ENCODE data around the gene MRPL37.
"Not testable (repeated sequence)": the region's sequence is repeated elsewhere in the genome, so short reads cannot be mapped to it uniquely, and the experiment has no call there.

The MRPL37 gene

DNA sequence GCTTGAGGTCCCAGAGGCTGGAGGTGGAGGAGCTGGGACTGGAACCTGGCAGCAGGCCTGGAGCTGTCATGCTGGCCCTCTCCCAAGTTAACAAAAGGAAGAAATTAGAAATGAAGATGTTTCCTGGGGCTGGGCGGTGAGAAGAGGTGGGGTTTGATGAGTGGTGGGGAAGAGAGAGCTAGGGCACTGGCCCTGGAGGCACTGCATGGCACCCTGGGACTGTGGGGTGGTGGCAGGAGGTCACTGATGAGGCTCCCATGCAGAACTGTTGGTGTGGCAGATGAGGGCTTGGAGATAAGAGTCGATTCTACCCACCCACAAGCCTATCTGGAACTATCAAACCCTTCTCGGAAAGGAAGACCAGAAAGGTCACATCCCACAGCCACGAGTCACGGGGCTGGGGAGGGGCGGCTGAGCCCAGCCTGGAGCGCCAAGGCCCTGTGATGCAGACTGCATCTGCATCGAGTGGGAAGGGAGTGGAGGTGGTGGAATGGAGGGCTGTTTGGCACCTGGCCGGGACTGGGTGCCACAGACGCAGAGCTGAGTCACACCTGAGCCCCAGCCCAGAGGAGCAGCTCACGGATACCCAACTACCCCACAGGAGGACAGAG lies 29.4 kb downstream of the MRPL37 start:
- POLR2A ChIA-PET = interaction anchor here (1.0 kb wide), 1 partner anchor 29 kb away, joined by 3 read pairs; the partner anchor contains the start of genes CYB5RL and MRPL37

GRCh38 chr1:54230507-54231339 lies 30.8 kb downstream of the MRPL37 start:
- ChIA-PET CTCF (no interaction called here), POLR2A (no interaction called here)
- peaks cover 0 to 28% (median 10%) of the 10 kb centered on the region in 4 experiments for H3K4me1 ChIP-seq (ENCODE audit: control extremely low read depth in 1 of 4, control insufficient read depth in 4 of 4, insufficient read depth in 4 of 4, low read length in 3 of 4)
- no peaks in the 10 kb centered on the region for H3K9me3 ChIP-seq (ENCODE audit: control extremely low read depth in 1 of 5, control insufficient read depth in 4 of 5, insufficient read depth in 2 of 5, low read depth in 1 of 5, low read length in 4 of 5)
- DNase-seq = peak in 2 of 3 donors; percentile 69 to 80
- H3K4me3 ChIP-seq (ENCODE audit: control insufficient read depth in 1 of 7, extremely low read depth in 1 of 7, insufficient read depth in 4 of 7, low read depth in 2 of 7, low read length in 6 of 7) = no peak overlapping the region
- H3K36me3 ChIP-seq (ENCODE audit: control insufficient read depth in 4 of 4, insufficient read depth in 4 of 4, low read length in 3 of 4) = peaks cover 4 to 47% (median 19%) of the 10 kb centered on the region in 4 experiments
- 72% methylated on average over 15 of the region's 15 CpGs for WGBS (ENCODE audit: insufficient coverage)
- no peaks in the 10 kb centered on the region for H3K27me3 ChIP-seq (replicated peaks in 2 of 5; ENCODE audit: control insufficient read depth in 4 of 5, insufficient read depth in 5 of 5, low read length in 4 of 5)
- no peak overlapping the region for H3K27ac ChIP-seq (ENCODE audit: insufficient read depth in 1 of 2, low read depth in 1 of 2, low read length in 2 of 2, poor library complexity in 1 of 2, severe bottlenecking in 2 of 2)

More for the DNA sequence above, 29.4 kb downstream of the MRPL37 start:
- Histone ChIP-seq H3K36me3 (ENCODE audit: control insufficient read depth in 4 of 4, insufficient read depth in 4 of 4, low read length in 3 of 4) (peaks cover 2 to 49% (median 21%) of the 10 kb centered on the region in 4 experiments), H3K4me3 (ENCODE audit: control insufficient read depth in 1 of 7, extremely low read depth in 1 of 7, insufficient read depth in 4 of 7, low read depth in 2 of 7, low read length in 6 of 7) (peak overlapping the region in 1 of 7 experiments; percentile 12), H3K27ac (ENCODE audit: insufficient read depth in 1 of 2, low read depth in 1 of 2, low read length in 2 of 2, poor library complexity in 1 of 2, severe bottlenecking in 2 of 2) (no peak overlapping the region), H3K4me1 (ENCODE audit: control extremely low read depth in 1 of 4, control insufficient read depth in 4 of 4, insufficient read depth in 4 of 4, low read length in 3 of 4) (peaks cover 0 to 28% (median 10%) of the 10 kb centered on the region in 4 experiments), H3K27me3 (replicated peaks in 2 of 5; ENCODE audit: control insufficient read depth in 4 of 5, insufficient read depth in 5 of 5, low read length in 4 of 5) (no peaks in the 10 kb centered on the region), H3K9me3 (ENCODE audit: control extremely low read depth in 1 of 5, control insufficient read depth in 4 of 5, insufficient read depth in 2 of 5, low read depth in 1 of 5, low read length in 4 of 5) (no peaks in the 10 kb centered on the region)
- peak in 2 of 3 donors; percentile 54 to 69 for DNase-seq
- CTCF ChIA-PET = interaction anchor here (0.5 to 1.9 kb wide), 4 partner anchors 50 to 260 kb away, joined by 3 to 4 read pairs (median 3); no protein-coding TSS in a partner anchor
- WGBS (ENCODE audit: insufficient coverage) = 14% methylated on average over 6 of the region's 11 CpGs

- peaks cover 0 to 24% (median 10%) of the 10 kb centered on the region in 4 experiments for H3K4me1 ChIP-seq (ENCODE audit: control extremely low read depth in 1 of 4, control insufficient read depth in 4 of 4, insufficient read depth in 4 of 4, low read length in 3 of 4)
- H3K4me3 ChIP-seq (ENCODE audit: control insufficient read depth in 1 of 7, extremely low read depth in 1 of 7, insufficient read depth in 4 of 7, low read depth in 2 of 7, low read length in 6 of 7); DNase-seq; H3K27ac ChIP-seq (ENCODE audit: insufficient read depth in 1 of 2, low read depth in 1 of 2, low read length in 2 of 2, poor library complexity in 1 of 2, severe bottlenecking in 2 of 2); POLR2A ChIA-PET; CTCF ChIA-PET; H3K27me3 ChIP-seq (replicated peaks in 2 of 5; ENCODE audit: control insufficient read depth in 4 of 5, insufficient read depth in 5 of 5, low read length in 4 of 5); H3K9me3 ChIP-seq (ENCODE audit: control extremely low read depth in 1 of 5, control insufficient read depth in 4 of 5, insufficient read depth in 2 of 5, low read depth in 1 of 5, low read length in 4 of 5): not testable (repeated sequence)
- peaks cover 8 to 53% (median 28%) of the 10 kb centered on the region in 4 experiments for H3K36me3 ChIP-seq (ENCODE audit: control insufficient read depth in 4 of 4, insufficient read depth in 4 of 4, low read length in 3 of 4)
- no CpG with 5 or more reads among the region's 33 CpGs for WGBS (ENCODE audit: insufficient coverage)
Observed at GRCh38 chr1:54233196-54233595, 33.2 kb downstream of the MRPL37 start.

- 75% methylated on average over 2 of the region's 2 CpGs for WGBS (ENCODE audit: insufficient coverage)
- POLR2A ChIA-PET = no interaction called here
- CTCF ChIA-PET = interaction anchor here (0.9 kb wide), 1 partner anchor 127 kb away, joined by 4 read pairs; no protein-coding TSS in a partner anchor
Observed at GRCh38 chr1:54234284-54234683, 34.3 kb downstream of the MRPL37 start.

DNA sequence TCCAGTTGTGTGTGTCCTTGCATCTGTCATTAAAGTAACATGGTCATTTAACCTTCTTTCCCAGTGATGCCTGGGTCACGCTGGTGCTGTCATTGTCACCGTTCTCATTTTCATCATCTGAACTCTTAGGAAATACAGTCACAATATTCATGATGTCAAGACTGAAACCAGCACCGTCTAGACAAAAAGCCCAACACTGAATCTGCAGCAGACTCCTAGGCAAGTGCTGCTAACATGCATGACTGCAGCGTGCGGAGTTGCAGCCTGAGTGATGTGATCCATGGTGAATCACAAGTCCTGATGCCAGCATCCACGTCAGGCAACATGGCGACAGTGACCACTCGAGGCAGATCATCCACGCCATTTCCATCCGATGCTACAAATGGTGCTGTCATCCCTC lies 37.6 kb downstream of the MRPL37 start:
- ChIA-PET POLR2A (no interaction called here), CTCF (no interaction called here)

More at GRCh38 chr1:54234284-54234683, 34.3 kb downstream of the MRPL37 start:
- Histone ChIP-seq H3K27ac (ENCODE audit: insufficient read depth in 1 of 2, low read depth in 1 of 2, low read length in 2 of 2, poor library complexity in 1 of 2, severe bottlenecking in 2 of 2) (no peak overlapping the region), H3K9me3 (ENCODE audit: control extremely low read depth in 1 of 5, control insufficient read depth in 4 of 5, insufficient read depth in 2 of 5, low read depth in 1 of 5, low read length in 4 of 5) (no peaks in the 10 kb centered on the region), H3K4me3 (ENCODE audit: control insufficient read depth in 1 of 7, extremely low read depth in 1 of 7, insufficient read depth in 4 of 7, low read depth in 2 of 7, low read length in 6 of 7) (no peak overlapping the region), H3K4me1 (ENCODE audit: control extremely low read depth in 1 of 4, control insufficient read depth in 4 of 4, insufficient read depth in 4 of 4, low read length in 3 of 4) (peaks cover 0 to 14% (median 8%) of the 10 kb centered on the region in 4 experiments), H3K27me3 (replicated peaks in 2 of 5; ENCODE audit: control insufficient read depth in 4 of 5, insufficient read depth in 5 of 5, low read length in 4 of 5) (no peaks in the 10 kb centered on the region), H3K36me3 (ENCODE audit: control insufficient read depth in 4 of 4, insufficient read depth in 4 of 4, low read length in 3 of 4) (peaks cover 8 to 52% (median 30%) of the 10 kb centered on the region in 4 experiments)
- DNase-seq = no peak

DNA sequence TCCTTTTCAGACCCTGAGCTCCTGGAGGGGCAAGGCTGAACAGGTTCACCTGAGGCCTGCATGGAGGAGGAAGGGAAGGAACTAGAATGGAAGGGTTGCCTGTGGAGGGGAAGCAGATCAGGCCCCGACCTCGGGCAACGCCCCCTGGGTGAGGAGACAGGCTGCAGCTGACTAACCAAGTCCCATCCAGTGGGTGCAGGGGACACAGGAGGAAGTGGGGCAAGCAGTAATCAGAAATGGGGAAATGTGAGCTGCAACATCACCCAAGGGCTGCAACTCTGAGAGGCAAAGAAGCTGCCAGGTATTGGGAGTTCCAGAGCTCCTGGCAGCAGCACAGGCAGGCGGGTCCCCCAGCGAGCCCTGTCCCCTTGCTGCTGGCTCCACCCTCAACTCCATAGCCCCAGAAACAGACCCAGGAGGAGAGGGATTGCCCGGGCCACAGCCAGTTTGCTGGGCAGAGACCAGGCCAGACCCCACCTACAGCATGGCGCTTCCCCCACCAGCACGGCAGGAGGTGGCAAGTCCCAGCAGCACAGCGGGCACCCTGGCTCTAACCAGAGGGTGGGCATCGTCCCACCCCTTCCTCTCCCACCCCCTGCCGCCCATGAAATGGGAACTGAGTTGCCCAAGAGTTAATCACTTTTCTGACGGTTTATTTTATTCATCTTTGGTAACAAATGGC lies 38.5 kb downstream of the MRPL37 start:
- CTCF ChIA-PET = no interaction called here
- DNase-seq = peak in 2 of 3 donors; percentile 40 to 47

More for the DNA sequence above, 37.6 kb downstream of the MRPL37 start:
- no peak overlapping the region for H3K27ac ChIP-seq (ENCODE audit: insufficient read depth in 1 of 2, low read depth in 1 of 2, low read length in 2 of 2, poor library complexity in 1 of 2, severe bottlenecking in 2 of 2)
- H3K36me3 ChIP-seq (ENCODE audit: control insufficient read depth in 4 of 4, insufficient read depth in 4 of 4, low read length in 3 of 4) = peaks cover 8 to 70% (median 50%) of the 10 kb centered on the region in 4 experiments
- 98% methylated on average over 10 of the region's 10 CpGs for WGBS (ENCODE audit: insufficient coverage)
- H3K9me3 ChIP-seq (ENCODE audit: control extremely low read depth in 1 of 5, control insufficient read depth in 4 of 5, insufficient read depth in 2 of 5, low read depth in 1 of 5, low read length in 4 of 5) = no peaks in the 10 kb centered on the region
- H3K4me3 ChIP-seq (ENCODE audit: control insufficient read depth in 1 of 7, extremely low read depth in 1 of 7, insufficient read depth in 4 of 7, low read depth in 2 of 7, low read length in 6 of 7) = no peak overlapping the region
- peaks cover 0 to 11% (median 0%) of the 10 kb centered on the region in 4 experiments for H3K4me1 ChIP-seq (ENCODE audit: control extremely low read depth in 1 of 4, control insufficient read depth in 4 of 4, insufficient read depth in 4 of 4, low read length in 3 of 4)
- H3K27me3 ChIP-seq (replicated peaks in 2 of 5; ENCODE audit: control insufficient read depth in 4 of 5, insufficient read depth in 5 of 5, low read length in 4 of 5) = no peaks in the 10 kb centered on the region
- no peak for DNase-seq

More for the DNA sequence above, 38.5 kb downstream of the MRPL37 start:
- Histone ChIP-seq H3K27me3 (replicated peaks in 2 of 5; ENCODE audit: control insufficient read depth in 4 of 5, insufficient read depth in 5 of 5, low read length in 4 of 5) (no peaks in the 10 kb centered on the region), H3K4me3 (ENCODE audit: control insufficient read depth in 1 of 7, extremely low read depth in 1 of 7, insufficient read depth in 4 of 7, low read depth in 2 of 7, low read length in 6 of 7) (no peak overlapping the region), H3K27ac (ENCODE audit: insufficient read depth in 1 of 2, low read depth in 1 of 2, low read length in 2 of 2, poor library complexity in 1 of 2, severe bottlenecking in 2 of 2) (no peak overlapping the region), H3K9me3 (ENCODE audit: control extremely low read depth in 1 of 5, control insufficient read depth in 4 of 5, insufficient read depth in 2 of 5, low read depth in 1 of 5, low read length in 4 of 5) (no peaks in the 10 kb centered on the region), H3K36me3 (ENCODE audit: control insufficient read depth in 4 of 4, insufficient read depth in 4 of 4, low read length in 3 of 4) (peaks cover 11 to 78% (median 54%) of the 10 kb centered on the region in 4 experiments), H3K4me1 (ENCODE audit: control extremely low read depth in 1 of 4, control insufficient read depth in 4 of 4, insufficient read depth in 4 of 4, low read length in 3 of 4) (peaks cover 0 to 11% (median 0%) of the 10 kb centered on the region in 4 experiments)
- 78% methylated on average over 8 of the region's 12 CpGs for WGBS (ENCODE audit: insufficient coverage)
- POLR2A ChIA-PET = no interaction called here

Measured in common myeloid progenitor, CD34-positive (primary cell).